GM19043 (cell line): ENCODE results near the gene ADGRF5.
A peak's percentile ranks its signal among the peaks of the same experiment; 100 is the strongest.
"Not testable (repeated sequence)": the region's sequence is repeated elsewhere in the genome, so short reads cannot be mapped to it uniquely, and the experiment has no call there.

Experiments used
- ATAC-seq: cut with Tn5 transposase; IDR thresholded peaks from one replicate; pipeline ENCODE4 v1.9.1; 2021; ENCODE audit warnings: low read depth; ENCODE audit not compliant: unreplicated experiment

Gene ADGRF5

GRCh38 chr6:46896871-46897270, 24.9 kb downstream of the ADGRF5 start:
- no peak for ATAC-seq

GRCh38 chr6:46895930-46896329, 25.8 kb downstream of the ADGRF5 start:
- ATAC-seq = no peak

GRCh38 chr6:46894433-46894832, 27.3 kb downstream of the ADGRF5 start:
- ATAC-seq = no peak

GRCh38 chr6:46893648-46894047, 28.1 kb downstream of the ADGRF5 start:
- ATAC-seq = no peak

- no peak for ATAC-seq
Observed at GRCh38 chr6:46891252-46891795, 30.4 kb downstream of the ADGRF5 start.

GRCh38 chr6:46888578-46888977, 33.2 kb downstream of the ADGRF5 start:
- ATAC-seq = no peak

- no peak for ATAC-seq
Observed at GRCh38 chr6:46888031-46888430, 33.7 kb downstream of the ADGRF5 start.

- no peak for ATAC-seq
Observed at GRCh38 chr6:46882645-46883044, 39.1 kb downstream of the ADGRF5 start.

GRCh38 chr6:46879003-46879402, 42.7 kb downstream of the ADGRF5 start:
- no peak for ATAC-seq

GRCh38 chr6:46876126-46876525, 45.6 kb downstream of the ADGRF5 start:
- ATAC-seq = no peak

GRCh38 chr6:46867411-46867810, 54.3 kb downstream of the ADGRF5 start:
- ATAC-seq = no peak

GRCh38 chr6:46865221-46865620, 56.5 kb downstream of the ADGRF5 start:
- ATAC-seq = no peak

GRCh38 chr6:46863791-46864190, 57.9 kb downstream of the ADGRF5 start:
- no peak for ATAC-seq

- no peak for ATAC-seq
Observed at GRCh38 chr6:46862381-46862780, 59.4 kb downstream of the ADGRF5 start.

- ATAC-seq = peak; percentile 61
Observed at GRCh38 chr6:46855966-46856365, 65.8 kb downstream of the ADGRF5 start.

GRCh38 chr6:46851576-46851975, 70.2 kb downstream of the ADGRF5 start:
- ATAC-seq = not testable (repeated sequence)

GRCh38 chr6:46850792-46851191, 70.9 kb downstream of the ADGRF5 start:
- ATAC-seq = no peak

GRCh38 chr6:46849361-46849690, 72.4 kb downstream of the ADGRF5 start:
- ATAC-seq = no peak

GRCh38 chr6:46848684-46849360, 72.9 kb downstream of the ADGRF5 start:
- peak; percentile 97 for ATAC-seq

- no peak for ATAC-seq
Observed at GRCh38 chr6:46845126-46845525, 76.6 kb downstream of the ADGRF5 start.

GRCh38 chr6:46842252-46842846, 79.4 kb downstream of the ADGRF5 start:
- not testable (repeated sequence) for ATAC-seq

- ATAC-seq = no peak
Observed at GRCh38 chr6:46838033-46838432, 83.7 kb downstream of the ADGRF5 start.
